ENCODE measurements around the gene ABLIM3.

DNA sequence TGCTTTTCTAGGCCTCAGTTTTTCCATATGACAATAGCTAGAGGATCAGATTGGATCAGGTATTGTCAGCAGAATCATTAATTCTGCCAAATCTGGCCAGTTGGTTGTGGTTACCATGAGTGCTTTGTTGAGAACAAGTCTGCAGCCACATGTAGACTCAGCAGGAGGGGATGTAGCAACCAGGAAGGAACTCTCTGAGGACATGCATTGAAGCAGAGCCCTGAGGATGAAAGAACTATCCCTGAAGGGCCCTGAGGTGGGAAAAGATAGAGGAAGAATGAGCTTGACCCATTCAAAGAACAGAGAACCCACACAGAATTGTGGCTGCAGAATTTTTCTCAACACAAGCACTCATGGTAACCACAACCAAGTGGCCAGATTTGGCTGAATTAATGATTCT lies 70.3 kb downstream of the ABLIM3 start:
- TF ChIP-seq, protein P1, sequence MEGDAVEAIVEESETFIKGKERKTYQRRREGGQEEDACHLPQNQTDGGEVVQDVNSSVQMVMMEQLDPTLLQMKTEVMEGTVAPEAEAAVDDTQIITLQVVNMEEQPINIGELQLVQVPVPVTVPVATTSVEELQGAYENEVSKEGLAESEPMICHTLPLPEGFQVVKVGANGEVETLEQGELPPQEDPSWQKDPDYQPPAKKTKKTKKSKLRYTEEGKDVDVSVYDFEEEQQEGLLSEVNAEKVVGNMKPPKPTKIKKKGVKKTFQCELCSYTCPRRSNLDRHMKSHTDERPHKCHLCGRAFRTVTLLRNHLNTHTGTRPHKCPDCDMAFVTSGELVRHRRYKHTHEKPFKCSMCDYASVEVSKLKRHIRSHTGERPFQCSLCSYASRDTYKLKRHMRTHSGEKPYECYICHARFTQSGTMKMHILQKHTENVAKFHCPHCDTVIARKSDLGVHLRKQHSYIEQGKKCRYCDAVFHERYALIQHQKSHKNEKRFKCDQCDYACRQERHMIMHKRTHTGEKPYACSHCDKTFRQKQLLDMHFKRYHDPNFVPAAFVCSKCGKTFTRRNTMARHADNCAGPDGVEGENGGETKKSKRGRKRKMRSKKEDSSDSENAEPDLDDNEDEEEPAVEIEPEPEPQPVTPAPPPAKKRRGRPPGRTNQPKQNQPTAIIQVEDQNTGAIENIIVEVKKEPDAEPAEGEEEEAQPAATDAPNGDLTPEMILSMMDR (conservative IDR thresholded peaks at IDR 0.05; ENCODE audit: low read length): no peak
- TF ChIP-seq EZH2phosphoT487 (IDR thresholded peaks at IDR 0.05; ENCODE audit: borderline replicate concordance): no peak
